ENCODE measurements around the gene CNTROB. TPM values are rescaled to one million over a fixed set of nuclear protein-coding genes. Genes with fewer than 3 reads are reported as not detected.

CNTROB gene
- total RNA-seq, 2 experiments from 2014 or later, result 55.4 to 72.3 TPM

GRCh38 chr17:7992924-7993323, 60.9 kb downstream of the CNTROB start:
- Histone ChIP-seq H3K4me3 (ENCODE audit: low read depth, low read length, poor library complexity, severe bottlenecking) (no peak overlapping the region), H3K9me2 (ENCODE audit: insufficient read depth, low read length) (no peaks in the 10 kb centered on the region), H4K20me1 (ENCODE audit: insufficient read depth, low read length) (no peaks in the 10 kb centered on the region), H3K27ac (ENCODE audit: low read depth, low read length, poor library complexity, severe bottlenecking) (no peak overlapping the region), H3K36me3 (ENCODE audit: insufficient read depth, low read length) (no peaks in the 10 kb centered on the region), H2AFZ (ENCODE audit: low read length) (no peak overlapping the region), H3K4me1 (ENCODE audit: insufficient read depth, low read length, poor library complexity, severe bottlenecking) (peaks cover 23% of the 10 kb centered on the region), H3K9me3 (ENCODE audit: low read length) (no peaks in the 10 kb centered on the region), H3K4me2 (ENCODE audit: low read length) (no peak overlapping the region), H3K79me2 (ENCODE audit: insufficient read depth, low read depth, low read length) (no peaks in the 10 kb centered on the region)
- no peak for TF ChIP-seq EZH2phosphoT487 (IDR thresholded peaks at IDR 0.05; ENCODE audit: borderline replicate concordance, low read depth, low read length)
- TF ChIP-seq CTCF (conservative IDR thresholded peaks at IDR 0.05; ENCODE audit: low read length), result no peak
- ChIA-PET POLR2A (interaction anchor here (1.1 kb wide), 1 partner anchor 9 kb away, joined by 3 read pairs; the partner anchor contains the start of gene GUCY2D), CTCF (ENCODE audit: unreplicated experiment) (no interaction called here)
- intact Hi-C loops (cut with micrococcal nuclease; ENCODE audit: unreplicated experiment), result loop anchor here (5.0 kb wide), 1 partner anchor 251 kb away; no protein-coding TSS in a partner anchor
- peak; percentile 26 for DNase-seq (ENCODE audit: low spot score)
- BruUV-seq (replicated peaks), result no TSS peak

- H3K36me3 ChIP-seq (ENCODE audit: insufficient read depth, low read length), result no peaks in the 10 kb centered on the region
- H3K9me2 ChIP-seq (ENCODE audit: insufficient read depth, low read length), result no peaks in the 10 kb centered on the region
- H4K20me1 ChIP-seq (ENCODE audit: insufficient read depth, low read length), result no peaks in the 10 kb centered on the region
- no peak for DNase-seq (ENCODE audit: low spot score)
- no peak overlapping the region for H2AFZ ChIP-seq (ENCODE audit: low read length)
- no peak overlapping the region for H3K27ac ChIP-seq (ENCODE audit: low read depth, low read length, poor library complexity, severe bottlenecking)
- H3K9me3 ChIP-seq (ENCODE audit: low read length), result no peaks in the 10 kb centered on the region
- no peak overlapping the region for H3K4me3 ChIP-seq (ENCODE audit: low read depth, low read length, poor library complexity, severe bottlenecking)
- H3K79me2 ChIP-seq (ENCODE audit: insufficient read depth, low read depth, low read length), result no peaks in the 10 kb centered on the region
- H3K4me2 ChIP-seq (ENCODE audit: low read length), result no peak overlapping the region
- BruUV-seq (replicated peaks), result no TSS peak
- TF ChIP-seq EZH2phosphoT487 (IDR thresholded peaks at IDR 0.05; ENCODE audit: borderline replicate concordance, low read depth, low read length) (no peak), CTCF (conservative IDR thresholded peaks at IDR 0.05; ENCODE audit: low read length) (no peak)
- intact Hi-C loops (cut with micrococcal nuclease; ENCODE audit: unreplicated experiment), result loop anchor here (5.0 kb wide), 1 partner anchor 252 kb away; no protein-coding TSS in a partner anchor
- POLR2A ChIA-PET, result no interaction called here
- H3K4me1 ChIP-seq (ENCODE audit: insufficient read depth, low read length, poor library complexity, severe bottlenecking), result peaks cover 19% of the 10 kb centered on the region
- CTCF ChIA-PET (ENCODE audit: unreplicated experiment), result no interaction called here
These were observed 62.1 kb downstream of the CNTROB start for GRCh38 chr17:7993972-7994589.

DNA sequence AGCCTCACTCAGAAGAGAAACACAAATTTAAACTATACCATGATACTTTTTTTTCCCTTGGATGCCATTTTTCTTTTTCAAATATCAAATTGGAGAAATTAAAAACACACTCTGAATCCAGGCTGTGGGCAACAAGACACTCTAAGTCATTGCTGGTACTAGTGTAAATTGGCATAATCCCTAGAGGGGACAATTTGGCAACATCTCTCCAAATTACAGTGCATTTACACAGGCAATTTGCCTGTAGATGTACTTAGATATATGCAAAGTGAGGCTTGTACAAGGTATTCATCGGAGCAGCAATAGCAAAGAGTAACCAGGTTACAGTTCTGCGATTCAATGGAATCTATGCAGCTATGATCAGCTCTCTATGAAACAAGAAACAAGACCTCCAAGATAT, 63.7 kb downstream of the CNTROB start:
- TF ChIP-seq EZH2phosphoT487 (IDR thresholded peaks at IDR 0.05; ENCODE audit: borderline replicate concordance, low read depth, low read length) (no peak), CTCF (conservative IDR thresholded peaks at IDR 0.05; ENCODE audit: low read length) (no peak)
- ChIA-PET CTCF (ENCODE audit: unreplicated experiment) (no interaction called here), POLR2A (interaction anchor here (0.6 kb wide), 1 partner anchor 183 kb away, joined by 3 read pairs; no protein-coding TSS in a partner anchor)
- Histone ChIP-seq H3K27ac (ENCODE audit: low read depth, low read length, poor library complexity, severe bottlenecking) (no peak overlapping the region), H3K4me3 (ENCODE audit: low read depth, low read length, poor library complexity, severe bottlenecking) (no peak overlapping the region), H3K9me3 (ENCODE audit: low read length) (no peaks in the 10 kb centered on the region), H3K79me2 (ENCODE audit: insufficient read depth, low read depth, low read length) (no peaks in the 10 kb centered on the region), H3K4me2 (ENCODE audit: low read length) (no peak overlapping the region), H4K20me1 (ENCODE audit: insufficient read depth, low read length) (no peaks in the 10 kb centered on the region), H2AFZ (ENCODE audit: low read length) (no peak overlapping the region), H3K36me3 (ENCODE audit: insufficient read depth, low read length) (no peaks in the 10 kb centered on the region), H3K9me2 (ENCODE audit: insufficient read depth, low read length) (no peaks in the 10 kb centered on the region), H3K4me1 (ENCODE audit: insufficient read depth, low read length, poor library complexity, severe bottlenecking) (peaks cover 10% of the 10 kb centered on the region)
- BruUV-seq (replicated peaks), result no TSS peak
- intact Hi-C loops (cut with micrococcal nuclease; ENCODE audit: unreplicated experiment), result no loop called here
- no peak for DNase-seq (ENCODE audit: low spot score)
